ENCODE measurements around the gene KPNA6.
"Not testable (repeated sequence)": the region's sequence is repeated elsewhere in the genome, so short reads cannot be mapped to it uniquely, and the experiment has no call there.

The KPNA6 gene

GRCh38 chr1:32122151-32122550, 14.3 kb downstream of the KPNA6 start:
- TF ChIP-seq EZH2 (IDR thresholded peaks at IDR 0.05): no peak
- no peak for TF ChIP-seq POLR2AphosphoS5 (IDR thresholded peaks at IDR 0.05; ENCODE audit: borderline replicate concordance, low read depth, low read length)
- no peak for DNase-seq (ENCODE audit: low read depth, low spot score)
- no peak overlapping the region for H3K27ac ChIP-seq
- H3K36me3 ChIP-seq (ENCODE audit: insufficient read depth, low read length): no peaks in the 10 kb centered on the region
- H3K9me3 ChIP-seq (ENCODE audit: low read depth, low read length): no peaks in the 10 kb centered on the region
- no peak overlapping the region for H3K9ac ChIP-seq (ENCODE audit: insufficient read length)
- H3K4me3 ChIP-seq: no peak overlapping the region

- not testable (repeated sequence) for H3K4me3 ChIP-seq; H3K27ac ChIP-seq; DNase-seq (ENCODE audit: low read depth, low spot score); H3K9me3 ChIP-seq (ENCODE audit: low read depth, low read length); H3K9ac ChIP-seq (ENCODE audit: insufficient read length); H3K36me3 ChIP-seq (ENCODE audit: insufficient read depth, low read length)
Measured at GRCh38 chr1:32123361-32123760, 15.5 kb downstream of the KPNA6 start.

DNA sequence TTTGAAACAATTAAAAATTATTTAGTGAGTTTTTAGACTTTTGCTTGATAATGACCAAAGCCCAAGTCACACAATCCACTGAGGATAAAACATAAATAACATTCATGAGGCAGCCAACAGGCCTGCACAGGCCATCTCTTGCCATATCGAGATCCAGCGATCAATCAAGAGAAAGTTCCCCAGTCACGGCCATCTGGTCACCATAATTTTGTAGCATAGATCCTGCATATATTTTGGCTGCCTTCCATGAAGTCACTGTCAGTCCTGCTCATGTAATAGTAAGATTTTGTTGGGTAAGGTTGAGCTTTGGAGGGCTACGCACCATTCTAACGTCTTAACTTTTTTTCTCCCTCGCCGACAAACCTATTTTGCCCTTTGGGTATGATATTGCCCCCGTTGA, 17.5 kb downstream of the KPNA6 start:
- Histone ChIP-seq H3K36me3 (ENCODE audit: insufficient read depth, low read length) (peaks cover 4% of the 10 kb centered on the region; the same call in 1 of the 2 replicates), H3K9ac (ENCODE audit: insufficient read length) (no peak overlapping the region), H3K9me3 (ENCODE audit: low read depth, low read length) (no peaks in the 10 kb centered on the region), H3K27ac (peak overlapping the region; percentile 18), H3K4me3 (no peak overlapping the region)
- DNase-seq (ENCODE audit: low read depth, low spot score): no peak
- no peak for TF ChIP-seq EZH2 (IDR thresholded peaks at IDR 0.05)
- TF ChIP-seq FOXP2 (optimal IDR thresholded peaks at IDR 0.05; ENCODE audit: control extremely low read depth, extremely low read length, insufficient read depth): no peak
- no peak for TF ChIP-seq POLR2AphosphoS5 (IDR thresholded peaks at IDR 0.05; ENCODE audit: borderline replicate concordance, low read depth, low read length)

DNA sequence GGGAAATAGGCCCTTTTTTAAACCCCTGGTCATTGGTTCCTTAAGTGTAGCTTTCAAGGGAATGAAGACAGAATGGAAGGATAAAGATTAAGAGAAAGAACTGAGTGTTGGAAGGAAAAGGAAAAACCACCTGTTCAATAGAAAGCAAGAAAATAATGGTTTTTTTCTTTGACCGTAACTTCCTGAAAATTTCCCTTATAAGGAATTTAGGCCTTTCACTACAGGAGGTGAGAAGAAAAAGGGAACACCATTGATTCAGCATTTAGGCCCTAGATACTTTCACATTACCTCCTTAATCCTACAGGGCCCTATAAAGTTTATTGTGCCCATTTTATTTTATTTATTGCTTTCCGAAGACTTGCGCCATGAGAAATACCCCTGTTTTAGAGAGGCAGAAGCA, 18.9 kb downstream of the KPNA6 start:
- Histone ChIP-seq H3K36me3 (ENCODE audit: insufficient read depth, low read length) (peaks cover 4% of the 10 kb centered on the region), H3K4me3 (no peak overlapping the region), H3K9ac (ENCODE audit: insufficient read length) (no peak overlapping the region), H3K9me3 (ENCODE audit: low read depth, low read length) (no peaks in the 10 kb centered on the region), H3K27ac (0 out of 2 replicates have a peak overlapping the region, but pooled peaks have one; percentile 19)
- DNase-seq (ENCODE audit: low read depth, low spot score): no peak
- TF ChIP-seq POLR2AphosphoS5 (IDR thresholded peaks at IDR 0.05; ENCODE audit: borderline replicate concordance, low read depth, low read length) (no peak), EZH2 (IDR thresholded peaks at IDR 0.05) (no peak), FOXP2 (optimal IDR thresholded peaks at IDR 0.05; ENCODE audit: control extremely low read depth, extremely low read length, insufficient read depth) (no peak)

DNA sequence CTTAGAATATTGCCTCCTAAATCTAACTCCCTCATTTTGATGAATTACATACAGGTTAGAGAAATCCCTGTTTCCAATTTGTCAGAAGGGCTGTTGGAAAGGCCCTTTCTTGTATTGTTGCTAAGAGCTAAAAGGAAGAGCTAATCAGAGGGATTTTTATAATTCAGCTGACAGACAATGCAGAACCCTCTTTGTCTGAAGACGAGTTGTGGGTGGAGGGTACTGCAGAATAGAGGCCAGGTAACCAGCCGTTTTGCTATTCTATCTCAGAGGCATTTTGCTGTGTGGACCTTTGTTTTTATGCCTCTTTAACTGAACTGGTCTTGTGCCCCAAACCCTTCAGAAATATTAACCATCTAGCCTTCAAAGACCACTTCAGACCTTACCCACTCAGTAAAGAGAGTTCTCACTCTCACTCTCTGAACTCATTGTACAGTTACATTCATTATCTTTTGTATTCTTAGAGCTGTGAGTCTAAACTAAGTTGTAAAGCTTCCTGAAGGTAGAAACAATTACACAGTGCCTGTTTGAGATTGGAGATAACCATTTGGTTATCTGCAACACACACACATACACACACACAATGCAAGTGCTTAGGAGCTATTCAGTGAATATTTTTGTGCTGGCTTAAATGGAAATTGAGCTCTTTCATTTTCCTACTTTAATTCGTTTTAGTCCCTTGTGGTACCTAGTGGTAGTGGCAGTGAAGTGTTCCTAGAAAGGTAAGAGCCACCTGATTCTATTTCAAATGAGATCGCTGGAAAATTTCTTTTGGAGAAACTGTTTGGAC, 19.7 kb downstream of the KPNA6 start:
- peaks cover 4% of the 10 kb centered on the region for H3K36me3 ChIP-seq (ENCODE audit: insufficient read depth, low read length)
- no peak overlapping the region for H3K9ac ChIP-seq (ENCODE audit: insufficient read length)
- H3K27ac ChIP-seq: peak overlapping the region; percentile 19; the same call in 1 of the 2 replicates
- H3K4me3 ChIP-seq: no peak overlapping the region
- no peaks in the 10 kb centered on the region for H3K9me3 ChIP-seq (ENCODE audit: low read depth, low read length)
- DNase-seq (ENCODE audit: low read depth, low spot score): no peak
- no peak for TF ChIP-seq EZH2 (IDR thresholded peaks at IDR 0.05)
- no peak for TF ChIP-seq POLR2AphosphoS5 (IDR thresholded peaks at IDR 0.05; ENCODE audit: borderline replicate concordance, low read depth, low read length)
- no peak for TF ChIP-seq FOXP2 (optimal IDR thresholded peaks at IDR 0.05; ENCODE audit: control extremely low read depth, extremely low read length, insufficient read depth)

- Histone ChIP-seq H3K9me3 (ENCODE audit: low read depth, low read length) (no peaks in the 10 kb centered on the region), H3K27ac (no peak overlapping the region), H3K9ac (ENCODE audit: insufficient read length) (no peak overlapping the region), H3K36me3 (ENCODE audit: insufficient read depth, low read length) (peaks cover 4% of the 10 kb centered on the region), H3K4me3 (no peak overlapping the region)
- DNase-seq (ENCODE audit: low read depth, low spot score): no peak
- TF ChIP-seq POLR2AphosphoS5 (IDR thresholded peaks at IDR 0.05; ENCODE audit: borderline replicate concordance, low read depth, low read length) (no peak), FOXP2 (optimal IDR thresholded peaks at IDR 0.05; ENCODE audit: control extremely low read depth, extremely low read length, insufficient read depth) (no peak), EZH2 (IDR thresholded peaks at IDR 0.05) (no peak)
Measured at GRCh38 chr1:32128479-32128878, 20.6 kb downstream of the KPNA6 start.

GRCh38 chr1:32128964-32129363, 21.1 kb downstream of the KPNA6 start:
- H3K9ac ChIP-seq (ENCODE audit: insufficient read length): no peak overlapping the region

DNA sequence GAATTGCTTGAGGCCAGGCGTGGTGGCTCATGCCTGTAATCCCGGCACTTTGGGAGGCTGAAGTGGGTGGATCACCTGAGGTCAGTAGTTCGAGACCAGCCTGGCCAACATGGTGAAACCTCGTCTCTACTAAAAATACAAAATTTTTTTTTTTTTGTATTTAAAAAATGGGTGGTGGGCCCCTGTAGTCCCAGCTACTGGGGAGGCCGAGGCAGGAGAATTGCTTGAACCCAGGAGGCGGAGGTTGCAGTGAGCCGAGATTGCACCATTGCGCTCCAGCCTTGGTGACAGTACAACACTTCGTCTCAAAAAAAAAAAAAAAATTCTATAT, 26.1 kb downstream of the KPNA6 start:
- not testable (repeated sequence) for H3K4me3 ChIP-seq; DNase-seq (ENCODE audit: low read depth, low spot score); H3K9me3 ChIP-seq (ENCODE audit: low read depth, low read length); H3K27ac ChIP-seq; H3K9ac ChIP-seq (ENCODE audit: insufficient read length); H3K36me3 ChIP-seq (ENCODE audit: insufficient read depth, low read length)

More at GRCh38 chr1:32128964-32129363, 21.1 kb downstream of the KPNA6 start:
- Histone ChIP-seq H3K27ac (no peak overlapping the region), H3K4me3 (no peak overlapping the region), H3K9me3 (ENCODE audit: low read depth, low read length) (no peaks in the 10 kb centered on the region), H3K36me3 (ENCODE audit: insufficient read depth, low read length) (peaks cover 4% of the 10 kb centered on the region)
- no peak for DNase-seq (ENCODE audit: low read depth, low spot score)
- no peak for TF ChIP-seq EZH2 (IDR thresholded peaks at IDR 0.05)
- TF ChIP-seq POLR2AphosphoS5 (IDR thresholded peaks at IDR 0.05; ENCODE audit: borderline replicate concordance, low read depth, low read length): no peak
- TF ChIP-seq FOXP2 (optimal IDR thresholded peaks at IDR 0.05; ENCODE audit: control extremely low read depth, extremely low read length, insufficient read depth): no peak

DNA sequence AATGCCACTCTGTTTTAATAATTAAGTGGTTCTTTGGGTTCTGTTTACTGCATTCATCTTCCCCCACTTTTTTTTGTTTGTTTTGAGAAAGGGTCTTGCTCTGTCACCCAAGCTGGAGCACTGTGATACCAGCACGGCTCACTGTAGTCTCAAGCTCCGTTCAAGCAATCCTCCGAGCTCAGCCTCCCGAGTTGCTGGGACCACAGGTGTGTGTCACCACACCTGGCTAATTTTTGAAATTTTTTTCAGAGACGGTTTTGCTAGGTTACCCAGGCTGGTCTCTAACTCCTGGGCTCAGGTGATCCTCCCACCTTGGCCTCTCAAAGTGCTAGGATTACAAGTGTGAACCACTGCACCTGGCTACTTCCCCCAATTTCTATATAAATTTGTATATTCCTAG, 29.3 kb downstream of the KPNA6 start:
- Histone ChIP-seq H3K9me3 (ENCODE audit: low read depth, low read length) (no peaks in the 10 kb centered on the region), H3K4me3 (no peak overlapping the region), H3K9ac (ENCODE audit: insufficient read length) (no peak overlapping the region), H3K27ac (no peak overlapping the region), H3K36me3 (ENCODE audit: insufficient read depth, low read length) (no peaks in the 10 kb centered on the region)
- no peak for TF ChIP-seq POLR2AphosphoS5 (IDR thresholded peaks at IDR 0.05; ENCODE audit: borderline replicate concordance, low read depth, low read length)
- no peak for TF ChIP-seq EZH2 (IDR thresholded peaks at IDR 0.05)
- TF ChIP-seq FOXP2 (optimal IDR thresholded peaks at IDR 0.05; ENCODE audit: control extremely low read depth, extremely low read length, insufficient read depth): no peak
- DNase-seq (ENCODE audit: low read depth, low spot score): no peak

Measured in SK-N-MC (cell line).